ENCODE measurements around the gene TMEM178B. TPM values are rescaled to one million over a fixed set of nuclear protein-coding genes. Genes with fewer than 3 reads are reported as not detected.

Gene TMEM178B
- total RNA-seq, 1 experiment from 2014 or later, result not detected

DNA sequence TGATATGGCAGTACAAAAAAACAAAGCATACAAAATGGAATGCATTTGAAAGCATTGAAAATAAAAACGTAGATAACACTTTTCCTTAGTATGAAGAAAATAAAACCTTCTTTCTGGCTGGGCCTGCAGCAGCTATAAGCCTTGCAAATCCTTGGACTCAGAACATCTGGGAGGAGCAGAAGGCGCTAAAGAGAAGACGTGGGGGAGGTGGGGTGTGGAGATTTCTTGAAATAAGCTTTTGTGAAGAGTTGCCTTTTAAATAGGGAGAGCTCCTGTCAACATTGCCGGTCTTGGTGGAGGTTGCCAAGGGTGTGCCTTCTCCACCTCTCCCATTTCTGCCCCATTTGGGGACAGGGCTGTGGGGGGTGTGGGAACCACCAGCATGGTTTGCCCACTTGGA, 128.7 kb downstream of the TMEM178B start:
- CTCF ChIA-PET, result no interaction called here
- Histone ChIP-seq H3K36me3 (ENCODE audit: low read depth) (no peaks in the 10 kb centered on the region), H3K27ac (no peak overlapping the region), H4K20me1 (ENCODE audit: insufficient read depth) (no peaks in the 10 kb centered on the region), H3F3A (ENCODE audit: insufficient read depth, low read depth) (no peaks in the 10 kb centered on the region), H3K27me3 (ENCODE audit: insufficient read depth, low read depth) (peaks cover 87% of the 10 kb centered on the region), H3K9me2 (ENCODE audit: insufficient read depth) (no peaks in the 10 kb centered on the region), H3K9me3 (ENCODE audit: insufficient read depth, low read depth) (no peaks in the 10 kb centered on the region), H2AFZ (no peak overlapping the region), H3K79me2 (ENCODE audit: low read depth) (no peaks in the 10 kb centered on the region), H3K4me1 (replicated peaks; ENCODE audit: insufficient read depth) (no peaks in the 10 kb centered on the region), H3K4me3 (no peak overlapping the region), H3K4me2 (no peak overlapping the region)
- BruUV-seq (replicated peaks), result no TSS peak
- TF ChIP-seq EZH2 (IDR thresholded peaks at IDR 0.05; ENCODE audit: low read depth), result no peak
- TF ChIP-seq, protein P1, sequence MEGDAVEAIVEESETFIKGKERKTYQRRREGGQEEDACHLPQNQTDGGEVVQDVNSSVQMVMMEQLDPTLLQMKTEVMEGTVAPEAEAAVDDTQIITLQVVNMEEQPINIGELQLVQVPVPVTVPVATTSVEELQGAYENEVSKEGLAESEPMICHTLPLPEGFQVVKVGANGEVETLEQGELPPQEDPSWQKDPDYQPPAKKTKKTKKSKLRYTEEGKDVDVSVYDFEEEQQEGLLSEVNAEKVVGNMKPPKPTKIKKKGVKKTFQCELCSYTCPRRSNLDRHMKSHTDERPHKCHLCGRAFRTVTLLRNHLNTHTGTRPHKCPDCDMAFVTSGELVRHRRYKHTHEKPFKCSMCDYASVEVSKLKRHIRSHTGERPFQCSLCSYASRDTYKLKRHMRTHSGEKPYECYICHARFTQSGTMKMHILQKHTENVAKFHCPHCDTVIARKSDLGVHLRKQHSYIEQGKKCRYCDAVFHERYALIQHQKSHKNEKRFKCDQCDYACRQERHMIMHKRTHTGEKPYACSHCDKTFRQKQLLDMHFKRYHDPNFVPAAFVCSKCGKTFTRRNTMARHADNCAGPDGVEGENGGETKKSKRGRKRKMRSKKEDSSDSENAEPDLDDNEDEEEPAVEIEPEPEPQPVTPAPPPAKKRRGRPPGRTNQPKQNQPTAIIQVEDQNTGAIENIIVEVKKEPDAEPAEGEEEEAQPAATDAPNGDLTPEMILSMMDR (conservative IDR thresholded peaks at IDR 0.05), result no peak
- no peak for DNase-seq
- POLR2A ChIA-PET (ENCODE audit: unreplicated experiment), result no interaction called here
- intact Hi-C loops (cut with micrococcal nuclease; ENCODE audit: unreplicated experiment), result no loop called here

DNA sequence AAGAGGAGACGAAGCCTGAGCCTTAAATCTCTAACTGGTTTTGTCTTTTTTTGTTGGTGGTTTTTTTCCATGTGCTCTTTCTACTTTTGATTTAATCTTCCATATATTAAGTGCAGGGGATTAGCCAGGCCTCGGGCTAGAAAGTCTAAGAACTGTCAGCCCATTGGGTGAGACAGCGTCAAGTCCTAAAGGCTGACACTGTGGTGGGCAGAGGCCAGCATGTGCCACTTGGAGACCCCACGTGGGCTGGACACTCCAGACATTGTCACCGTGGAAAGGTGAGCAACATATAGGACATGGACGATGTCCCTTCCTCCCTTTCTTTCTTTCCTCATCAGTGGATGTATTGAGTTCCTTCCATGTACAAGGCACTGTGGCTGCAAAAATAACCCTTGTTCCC, 129.3 kb downstream of the TMEM178B start:
- no peak overlapping the region for H3K4me2 ChIP-seq
- no peak overlapping the region for H3K4me3 ChIP-seq
- peaks cover 82% of the 10 kb centered on the region for H3K27me3 ChIP-seq (ENCODE audit: insufficient read depth, low read depth)
- DNase-seq, result no peak
- H3K36me3 ChIP-seq (ENCODE audit: low read depth), result no peaks in the 10 kb centered on the region
- no peaks in the 10 kb centered on the region for H3K9me2 ChIP-seq (ENCODE audit: insufficient read depth)
- no peaks in the 10 kb centered on the region for H3K79me2 ChIP-seq (ENCODE audit: low read depth)
- BruUV-seq (replicated peaks), result no TSS peak
- H3K4me1 ChIP-seq (replicated peaks; ENCODE audit: insufficient read depth), result no peaks in the 10 kb centered on the region
- no peaks in the 10 kb centered on the region for H3K9me3 ChIP-seq (ENCODE audit: insufficient read depth, low read depth)
- H3K27ac ChIP-seq, result no peak overlapping the region
- no peak overlapping the region for H2AFZ ChIP-seq
- ChIA-PET POLR2A (ENCODE audit: unreplicated experiment) (no interaction called here), CTCF (no interaction called here)
- no peaks in the 10 kb centered on the region for H3F3A ChIP-seq (ENCODE audit: insufficient read depth, low read depth)
- TF ChIP-seq EZH2 (IDR thresholded peaks at IDR 0.05; ENCODE audit: low read depth), result no peak
- TF ChIP-seq, protein P1 (conservative IDR thresholded peaks at IDR 0.05), result no peak
- no peaks in the 10 kb centered on the region for H4K20me1 ChIP-seq (ENCODE audit: insufficient read depth)
- intact Hi-C loops (cut with micrococcal nuclease; ENCODE audit: unreplicated experiment), result no loop called here

DNA sequence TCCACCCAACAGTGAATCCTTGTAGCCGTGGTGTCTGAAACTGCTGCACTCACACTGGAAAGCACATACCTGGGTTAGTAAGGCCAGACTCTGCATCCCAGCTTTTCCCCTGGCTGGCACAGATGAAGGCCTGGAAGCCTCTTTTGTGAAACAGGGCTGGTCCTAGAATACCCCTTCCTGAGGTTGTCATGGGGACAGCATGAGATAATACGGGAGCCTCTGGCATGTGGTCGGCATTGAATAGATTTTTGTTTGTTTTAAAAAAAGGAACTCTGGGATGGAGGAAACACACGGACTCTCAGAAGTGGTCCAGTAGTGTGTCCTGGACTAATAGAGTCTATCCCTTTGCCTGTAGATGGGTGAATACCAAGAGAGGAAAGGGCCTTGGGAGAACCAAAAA, 129.7 kb downstream of the TMEM178B start:
- intact Hi-C loops (cut with micrococcal nuclease; ENCODE audit: unreplicated experiment), result no loop called here
- H3K9me2 ChIP-seq (ENCODE audit: insufficient read depth), result no peaks in the 10 kb centered on the region
- H3K79me2 ChIP-seq (ENCODE audit: low read depth), result no peaks in the 10 kb centered on the region
- H3K4me3 ChIP-seq, result no peak overlapping the region
- no peak overlapping the region for H3K4me2 ChIP-seq
- no peaks in the 10 kb centered on the region for H3K9me3 ChIP-seq (ENCODE audit: insufficient read depth, low read depth)
- CTCF ChIA-PET, result no interaction called here
- no peaks in the 10 kb centered on the region for H3K4me1 ChIP-seq (replicated peaks; ENCODE audit: insufficient read depth)
- peaks cover 82% of the 10 kb centered on the region for H3K27me3 ChIP-seq (ENCODE audit: insufficient read depth, low read depth)
- no peak overlapping the region for H2AFZ ChIP-seq
- TF ChIP-seq, protein P1 (conservative IDR thresholded peaks at IDR 0.05), result no peak
- no peak for TF ChIP-seq EZH2 (IDR thresholded peaks at IDR 0.05; ENCODE audit: low read depth)
- no TSS peak for BruUV-seq (replicated peaks)
- no peaks in the 10 kb centered on the region for H4K20me1 ChIP-seq (ENCODE audit: insufficient read depth)
- no peaks in the 10 kb centered on the region for H3F3A ChIP-seq (ENCODE audit: insufficient read depth, low read depth)
- no peak for DNase-seq
- H3K27ac ChIP-seq, result no peak overlapping the region
- POLR2A ChIA-PET (ENCODE audit: unreplicated experiment), result no interaction called here
- no peaks in the 10 kb centered on the region for H3K36me3 ChIP-seq (ENCODE audit: low read depth)

All from PC-9 (cell line).